ENCODE measurements around the gene APEH.

Gene APEH

GRCh38 chr3:49715611-49716121 lies 41.5 kb downstream of the APEH start:
- no peaks in the 10 kb centered on the region for H3K79me2 ChIP-seq (ENCODE audit: insufficient read depth, low read length)
- H3F3A ChIP-seq (ENCODE audit: insufficient read depth, low read length), result no peaks in the 10 kb centered on the region
- H3K4me2 ChIP-seq (ENCODE audit: low read length), result no peak overlapping the region
- H2AFZ ChIP-seq (ENCODE audit: low read length), result no peak overlapping the region
- no peak overlapping the region for H3K27ac ChIP-seq (ENCODE audit: low read depth, low read length, poor library complexity, severe bottlenecking)
- no peak for TF ChIP-seq CTCF (IDR thresholded peaks at IDR 0.05; ENCODE audit: low read length)
- no peak for TF ChIP-seq EZH2 (IDR thresholded peaks at IDR 0.05; ENCODE audit: borderline replicate concordance, low read length)
- no peaks in the 10 kb centered on the region for H4K20me1 ChIP-seq (ENCODE audit: insufficient read depth, low read length)
- H3K9me2 ChIP-seq (ENCODE audit: low read depth, low read length), result no peaks in the 10 kb centered on the region
- H3K9ac ChIP-seq (ENCODE audit: low read length), result no peak overlapping the region
- no peak overlapping the region for H3K4me3 ChIP-seq (ENCODE audit: low read depth, low read length, poor library complexity, severe bottlenecking)
- peaks cover 3% of the 10 kb centered on the region for H3K4me1 ChIP-seq (ENCODE audit: insufficient read depth, low read length, severe bottlenecking)
- H3K9me3 ChIP-seq (ENCODE audit: low read length), result no peaks in the 10 kb centered on the region
- no peaks in the 10 kb centered on the region for H3K27me3 ChIP-seq (ENCODE audit: insufficient read depth, low read length)
- peaks cover 25% of the 10 kb centered on the region for H3K36me3 ChIP-seq (ENCODE audit: insufficient read depth, low read length)

GRCh38 chr3:49716169-49716568 lies 42.0 kb downstream of the APEH start:
- H3K4me3 ChIP-seq (ENCODE audit: low read depth, low read length, poor library complexity, severe bottlenecking), result no peak overlapping the region
- TF ChIP-seq EZH2 (IDR thresholded peaks at IDR 0.05; ENCODE audit: borderline replicate concordance, low read length) (no peak), CTCF (IDR thresholded peaks at IDR 0.05; ENCODE audit: low read length) (no peak)
- no peaks in the 10 kb centered on the region for H3K9me2 ChIP-seq (ENCODE audit: low read depth, low read length)
- no peak overlapping the region for H3K27ac ChIP-seq (ENCODE audit: low read depth, low read length, poor library complexity, severe bottlenecking)
- no peak overlapping the region for H3K4me2 ChIP-seq (ENCODE audit: low read length)
- H4K20me1 ChIP-seq (ENCODE audit: insufficient read depth, low read length), result no peaks in the 10 kb centered on the region
- no peaks in the 10 kb centered on the region for H3K27me3 ChIP-seq (ENCODE audit: insufficient read depth, low read length)
- H3F3A ChIP-seq (ENCODE audit: insufficient read depth, low read length), result no peaks in the 10 kb centered on the region
- H2AFZ ChIP-seq (ENCODE audit: low read length), result no peak overlapping the region
- no peaks in the 10 kb centered on the region for H3K9me3 ChIP-seq (ENCODE audit: low read length)
- no peak overlapping the region for H3K9ac ChIP-seq (ENCODE audit: low read length)
- peaks cover 30% of the 10 kb centered on the region for H3K36me3 ChIP-seq (ENCODE audit: insufficient read depth, low read length)
- no peaks in the 10 kb centered on the region for H3K79me2 ChIP-seq (ENCODE audit: insufficient read depth, low read length)
- H3K4me1 ChIP-seq (ENCODE audit: insufficient read depth, low read length, severe bottlenecking), result peaks cover 3% of the 10 kb centered on the region

- no peak overlapping the region for H3K4me3 ChIP-seq (ENCODE audit: low read depth, low read length, poor library complexity, severe bottlenecking)
- no peaks in the 10 kb centered on the region for H3F3A ChIP-seq (ENCODE audit: insufficient read depth, low read length)
- H3K79me2 ChIP-seq (ENCODE audit: insufficient read depth, low read length), result no peaks in the 10 kb centered on the region
- no peak overlapping the region for H3K4me2 ChIP-seq (ENCODE audit: low read length)
- peaks cover 3% of the 10 kb centered on the region for H3K4me1 ChIP-seq (ENCODE audit: insufficient read depth, low read length, severe bottlenecking)
- peaks cover 36% of the 10 kb centered on the region for H3K36me3 ChIP-seq (ENCODE audit: insufficient read depth, low read length)
- H2AFZ ChIP-seq (ENCODE audit: low read length), result no peak overlapping the region
- H3K9ac ChIP-seq (ENCODE audit: low read length), result no peak overlapping the region
- no peaks in the 10 kb centered on the region for H3K9me3 ChIP-seq (ENCODE audit: low read length)
- H3K27me3 ChIP-seq (ENCODE audit: insufficient read depth, low read length), result no peaks in the 10 kb centered on the region
- H3K9me2 ChIP-seq (ENCODE audit: low read depth, low read length), result no peaks in the 10 kb centered on the region
- no peak overlapping the region for H3K27ac ChIP-seq (ENCODE audit: low read depth, low read length, poor library complexity, severe bottlenecking)
- no peaks in the 10 kb centered on the region for H4K20me1 ChIP-seq (ENCODE audit: insufficient read depth, low read length)
- TF ChIP-seq CTCF (IDR thresholded peaks at IDR 0.05; ENCODE audit: low read length) (no peak), EZH2 (IDR thresholded peaks at IDR 0.05; ENCODE audit: borderline replicate concordance, low read length) (no peak)
Observed at GRCh38 chr3:49716691-49717210, 42.6 kb downstream of the APEH start.

All from OCI-LY1 (cell line).